SW480 (cell line): ENCODE results near the gene ARFGEF3.
"Not testable (repeated sequence)": the region's sequence is repeated elsewhere in the genome, so short reads cannot be mapped to it uniquely, and the experiment has no call there.

ENCODE experiments used
- DNase-seq: peaks from one replicate; pipeline ENCODE4 v3.0.0-alpha.2; 2016; ENCODE audit warnings: low spot score

Gene ARFGEF3

GRCh38 chr6:138211601-138212000 lies 49.9 kb downstream of the ARFGEF3 start:
- no peak for DNase-seq

- not testable (repeated sequence) for DNase-seq
Observed at GRCh38 chr6:138212530-138212929, 50.8 kb downstream of the ARFGEF3 start.

DNA sequence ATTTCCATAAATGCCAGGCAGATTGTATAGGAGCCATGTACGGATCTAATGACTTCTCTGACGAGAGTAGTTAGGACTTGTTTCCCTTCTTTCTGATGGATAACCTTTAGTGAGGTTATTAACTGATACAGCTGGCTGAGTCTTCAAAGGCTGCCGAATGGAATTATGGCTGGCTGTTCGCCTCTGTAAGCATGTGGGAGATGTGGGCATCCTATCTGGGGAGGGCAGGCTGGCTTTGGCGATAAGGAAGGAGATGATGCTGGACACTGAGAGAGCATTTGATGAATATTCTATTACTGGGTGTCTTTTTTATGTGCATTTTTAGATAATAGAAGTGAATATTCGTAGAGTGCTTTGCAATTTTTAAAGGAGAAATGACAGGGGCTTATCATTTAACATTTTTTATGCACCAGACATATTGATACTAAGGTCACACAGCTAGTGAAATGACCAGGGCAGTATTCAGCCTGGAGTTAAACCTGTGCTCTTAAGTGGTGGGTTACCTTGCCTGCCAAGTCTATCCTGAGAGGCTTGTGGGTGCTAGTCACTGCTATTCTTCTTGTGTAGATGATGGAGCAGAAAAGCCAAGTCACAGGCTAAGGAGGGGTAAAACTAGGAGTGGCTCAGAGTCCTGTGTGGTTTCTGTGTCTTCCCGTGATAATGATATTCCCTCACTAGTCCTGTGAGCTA lies 53.5 kb downstream of the ARFGEF3 start:
- DNase-seq: no peak

GRCh38 chr6:138218449-138218848 lies 56.7 kb downstream of the ARFGEF3 start, which contains the start of gene PBOV1:
Gene PBOV1 (minus strand): TSS chr6:138218491. CDS start chr6:138218395, 96 bp downstream.
- no peak for DNase-seq

DNA sequence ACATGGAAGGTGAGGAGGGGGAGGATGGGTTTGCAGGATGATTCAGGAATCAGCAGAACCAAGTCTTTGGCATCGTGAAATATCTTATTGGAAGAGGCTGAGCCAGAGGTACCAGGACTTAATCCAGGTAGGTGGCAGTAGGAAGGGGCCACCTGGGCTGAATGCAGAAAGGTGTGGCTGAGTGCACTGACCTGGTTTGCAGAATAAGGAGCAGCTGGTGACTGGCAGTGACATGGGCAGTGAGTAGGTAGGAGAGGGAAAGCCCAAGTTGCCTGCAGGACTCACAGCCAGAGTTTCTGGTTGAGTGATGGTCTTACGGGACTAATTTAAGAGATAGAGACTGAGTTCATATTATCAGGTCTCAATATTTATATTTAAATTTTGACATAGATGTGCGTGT lies 57.7 kb downstream of the ARFGEF3 start:
- no peak for DNase-seq

- DNase-seq: no peak
Observed at GRCh38 chr6:138219901-138220300, 58.2 kb downstream of the ARFGEF3 start.

DNA sequence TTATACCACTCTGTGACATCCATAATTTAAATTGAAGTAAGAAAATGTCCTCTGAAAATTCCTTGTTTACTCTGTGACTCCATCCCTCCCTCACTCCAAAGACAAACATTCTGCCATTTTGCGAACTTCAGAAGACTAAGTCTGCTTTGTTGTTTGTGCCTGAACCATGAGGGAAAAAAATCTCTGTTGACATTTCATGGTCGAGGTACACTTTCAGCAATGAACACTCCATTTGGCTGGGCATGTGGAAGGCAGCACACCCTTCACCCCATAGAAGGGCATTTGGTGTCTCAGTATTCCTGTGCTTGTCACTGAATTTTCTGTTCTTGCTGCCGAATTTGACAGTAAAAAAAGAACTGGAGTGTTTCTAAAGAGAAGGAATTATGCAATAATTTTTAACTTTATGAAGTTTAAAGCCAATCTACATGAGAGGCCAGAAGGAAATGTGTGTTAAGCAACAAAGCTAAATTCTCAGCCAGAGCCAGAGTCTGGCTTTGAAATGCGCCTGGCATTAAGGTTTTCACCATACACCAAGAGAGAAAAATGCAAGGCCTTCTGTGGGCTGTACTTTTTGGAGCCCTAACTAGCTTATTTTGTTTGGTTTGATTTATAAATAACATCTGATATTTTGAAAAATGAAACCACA lies 61.3 kb downstream of the ARFGEF3 start:
- no peak for DNase-seq

DNA sequence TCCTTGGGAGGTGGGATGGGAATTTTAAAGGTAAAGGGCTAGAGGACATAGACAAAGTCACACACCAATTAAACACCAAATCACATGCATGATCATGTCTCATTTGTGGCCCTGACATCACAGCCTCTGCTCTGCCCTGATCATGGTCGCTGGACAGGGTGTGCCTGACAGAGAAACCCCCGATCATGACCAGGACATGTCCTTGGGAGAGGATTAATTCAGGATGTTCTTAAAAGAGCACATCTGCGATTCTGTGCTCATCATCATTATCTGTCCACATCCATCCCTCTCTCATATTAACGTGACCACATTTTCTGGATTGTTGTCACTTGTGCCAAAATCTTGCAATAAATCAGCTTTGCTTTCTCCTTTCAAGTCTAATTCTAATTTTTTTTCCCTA lies 64.2 kb downstream of the ARFGEF3 start:
- DNase-seq: no peak

GRCh38 chr6:138226700-138227315 lies 65.1 kb downstream of the ARFGEF3 start:
- no peak for DNase-seq

DNA sequence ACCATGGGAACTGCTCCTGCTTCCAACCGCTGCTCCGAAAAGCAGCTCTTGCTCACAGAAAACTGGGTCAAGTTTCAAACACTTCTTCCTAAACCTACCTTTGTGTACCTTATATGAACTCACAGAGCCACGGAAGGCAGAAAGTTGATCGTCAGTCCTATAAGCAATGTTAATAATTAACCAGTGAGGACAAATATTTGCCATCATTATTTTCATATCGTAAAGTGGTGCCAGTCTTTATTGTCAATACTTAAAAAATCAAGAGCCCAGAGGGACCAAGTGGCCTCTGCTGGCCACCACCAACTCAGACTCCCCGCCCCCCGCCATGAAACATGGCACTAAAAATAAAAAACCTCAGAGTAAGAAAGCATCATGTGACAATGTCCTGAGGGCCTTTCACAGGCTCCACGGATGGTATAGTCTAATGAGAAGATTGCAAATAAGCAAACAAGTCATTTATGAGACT lies 65.6 kb downstream of the ARFGEF3 start:
- peak; percentile 16 for DNase-seq

DNA sequence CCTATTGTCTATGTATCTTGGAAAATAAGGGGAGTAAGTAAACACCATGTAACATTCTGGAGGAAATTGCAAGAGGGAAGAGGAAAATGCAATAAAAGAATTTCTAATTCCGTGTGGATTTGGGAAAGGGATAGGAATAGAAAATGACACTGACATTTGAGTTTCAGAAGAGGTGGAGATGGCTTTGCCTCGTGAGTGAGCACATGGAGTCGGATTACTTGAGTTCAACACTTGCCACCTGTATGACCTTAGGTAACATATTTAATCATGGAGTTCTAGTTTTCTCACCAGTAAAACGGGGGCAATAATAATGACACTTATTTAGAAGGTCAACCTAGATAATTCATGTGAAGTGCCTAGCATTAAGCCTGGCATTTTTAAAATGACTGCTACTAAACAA lies 67.3 kb downstream of the ARFGEF3 start:
- no peak for DNase-seq

- DNase-seq: no peak
Observed at GRCh38 chr6:138229663-138230179, 68.0 kb downstream of the ARFGEF3 start.

- DNase-seq: no peak
Observed at GRCh38 chr6:138230221-138230620, 68.5 kb downstream of the ARFGEF3 start.

DNA sequence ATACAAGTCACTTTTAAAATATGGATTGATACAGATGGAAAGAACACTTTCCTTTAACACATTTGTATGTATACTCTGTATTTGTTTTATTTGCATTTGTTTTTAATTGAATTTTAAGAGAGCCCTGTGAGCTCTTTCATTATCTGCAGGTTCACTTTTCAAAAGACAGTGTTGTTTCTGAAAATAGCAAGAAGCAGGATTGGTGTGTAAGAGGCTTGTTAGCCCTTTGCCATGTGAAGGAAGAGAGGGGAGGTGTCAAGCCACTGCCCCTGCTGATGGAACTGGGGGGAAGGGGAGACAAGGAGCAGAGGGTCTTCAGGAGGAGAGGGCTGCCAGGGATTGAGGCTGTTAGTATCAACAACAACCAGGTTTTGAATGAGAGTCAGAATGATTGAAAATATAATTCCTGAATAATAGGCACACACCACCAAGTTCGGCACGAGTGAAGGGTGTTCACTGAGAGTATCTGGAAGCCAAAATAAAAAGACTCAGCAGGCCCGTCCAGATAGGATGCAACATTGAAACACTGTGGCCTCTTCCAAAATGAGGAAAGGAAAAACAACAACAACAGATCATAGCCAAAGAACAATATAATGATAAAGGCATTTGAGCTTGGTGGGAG lies 69.1 kb downstream of the ARFGEF3 start:
- no peak for DNase-seq

DNA sequence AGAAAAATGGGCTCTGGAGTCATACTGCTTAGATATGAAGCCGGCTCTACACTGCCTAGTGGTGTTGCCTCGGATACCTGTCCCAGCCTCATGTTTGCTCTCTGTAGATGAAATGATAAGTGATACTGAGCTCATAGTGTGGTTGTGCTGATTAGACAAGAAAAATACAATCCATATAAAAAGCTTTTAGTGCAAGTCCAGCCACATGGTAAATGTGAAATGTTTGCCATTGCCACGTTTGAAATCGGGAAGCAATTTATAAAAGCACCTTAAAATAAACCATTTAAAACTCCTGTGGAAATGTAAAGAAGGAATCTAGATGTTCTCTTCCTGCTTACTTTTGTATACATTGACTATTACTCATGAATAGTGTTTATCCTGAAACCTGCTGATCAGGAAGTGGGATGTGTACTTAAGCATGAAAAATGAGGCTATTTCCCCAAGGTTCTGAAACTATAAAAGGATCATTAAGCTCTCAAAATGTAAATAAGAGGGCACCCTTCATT lies 69.7 kb downstream of the ARFGEF3 start:
- DNase-seq: peak; percentile 8

DNA sequence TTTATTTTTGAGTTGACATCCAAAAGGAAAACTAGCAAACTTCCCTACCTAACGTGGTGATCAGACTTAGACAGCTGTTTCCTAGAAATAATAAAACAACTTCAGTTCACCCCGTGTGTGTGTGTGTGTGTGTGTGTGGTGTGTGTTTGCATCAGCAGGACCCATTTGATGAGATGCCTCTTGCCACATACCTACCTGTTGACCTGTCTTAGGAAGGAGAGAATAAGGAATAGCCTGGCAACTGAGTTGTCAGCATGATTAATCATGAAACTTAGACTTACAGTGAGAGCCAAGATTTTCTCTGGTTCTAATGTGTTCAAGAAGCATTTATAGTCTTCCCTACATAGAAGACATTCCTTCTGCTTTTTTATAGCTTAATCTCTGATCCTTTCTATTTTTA lies 72.6 kb downstream of the ARFGEF3 start:
- no peak for DNase-seq

DNA sequence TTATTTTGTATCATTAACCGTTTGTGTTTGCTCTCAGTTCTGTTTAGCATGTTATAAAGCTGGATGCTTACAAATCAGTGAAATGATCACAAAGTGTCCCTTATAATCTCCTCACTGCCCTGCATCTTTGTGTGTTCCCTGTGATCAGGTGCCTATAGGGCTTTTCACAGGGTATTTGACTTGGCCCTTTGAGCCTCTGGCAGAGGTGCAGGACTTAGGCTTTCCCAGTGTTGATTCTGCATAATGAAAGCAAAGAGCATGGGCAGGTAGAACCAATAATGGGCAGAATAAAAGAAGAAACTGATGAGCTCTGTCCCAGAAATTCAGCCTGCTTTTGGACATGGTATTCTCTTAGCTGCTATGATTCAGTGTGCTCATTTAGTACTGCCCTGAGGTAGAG lies 73.5 kb downstream of the ARFGEF3 start:
- no peak for DNase-seq

DNA sequence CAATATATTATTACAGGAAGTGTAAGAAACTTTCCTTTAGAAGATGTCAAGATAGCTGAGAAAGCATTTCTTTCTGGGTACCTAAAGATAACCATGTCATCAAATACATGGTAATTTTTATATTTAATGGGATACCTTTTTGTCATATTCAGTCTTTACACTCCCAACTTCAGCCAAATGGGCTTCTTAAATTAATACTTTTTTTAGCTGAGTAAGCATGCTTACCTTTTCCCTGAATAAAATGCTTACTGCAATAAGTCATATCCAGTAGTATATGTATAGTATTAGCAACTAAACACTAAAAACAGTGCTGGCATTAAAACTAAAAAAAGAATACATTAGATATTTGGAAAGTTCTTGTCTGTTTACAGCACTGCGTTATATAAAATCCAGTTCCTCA lies 74.0 kb downstream of the ARFGEF3 start:
- no peak for DNase-seq

DNA sequence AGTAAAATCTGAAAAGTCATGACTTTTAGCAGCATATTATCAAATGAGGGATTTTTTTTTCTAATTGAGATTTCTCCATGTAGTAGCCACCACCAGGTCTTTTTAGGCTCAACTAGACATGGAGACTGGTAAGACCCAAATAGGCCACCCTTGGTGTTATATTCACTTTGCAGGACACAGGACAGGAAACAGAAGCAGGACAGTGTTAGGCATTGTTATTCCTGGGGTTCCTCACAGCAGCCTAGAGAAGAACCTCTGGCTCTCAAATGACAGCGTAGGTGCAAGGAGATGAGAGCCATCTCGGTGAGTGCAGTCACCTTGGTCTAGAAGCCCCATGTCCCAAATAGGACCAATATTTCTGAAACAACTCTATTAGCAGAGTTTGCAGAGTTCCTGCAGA lies 75.7 kb downstream of the ARFGEF3 start:
- DNase-seq: no peak

GRCh38 chr6:138238368-138238767 lies 76.6 kb downstream of the ARFGEF3 start:
- no peak for DNase-seq

- no peak for DNase-seq
Observed at GRCh38 chr6:138239774-138240173, 78.0 kb downstream of the ARFGEF3 start.

DNA sequence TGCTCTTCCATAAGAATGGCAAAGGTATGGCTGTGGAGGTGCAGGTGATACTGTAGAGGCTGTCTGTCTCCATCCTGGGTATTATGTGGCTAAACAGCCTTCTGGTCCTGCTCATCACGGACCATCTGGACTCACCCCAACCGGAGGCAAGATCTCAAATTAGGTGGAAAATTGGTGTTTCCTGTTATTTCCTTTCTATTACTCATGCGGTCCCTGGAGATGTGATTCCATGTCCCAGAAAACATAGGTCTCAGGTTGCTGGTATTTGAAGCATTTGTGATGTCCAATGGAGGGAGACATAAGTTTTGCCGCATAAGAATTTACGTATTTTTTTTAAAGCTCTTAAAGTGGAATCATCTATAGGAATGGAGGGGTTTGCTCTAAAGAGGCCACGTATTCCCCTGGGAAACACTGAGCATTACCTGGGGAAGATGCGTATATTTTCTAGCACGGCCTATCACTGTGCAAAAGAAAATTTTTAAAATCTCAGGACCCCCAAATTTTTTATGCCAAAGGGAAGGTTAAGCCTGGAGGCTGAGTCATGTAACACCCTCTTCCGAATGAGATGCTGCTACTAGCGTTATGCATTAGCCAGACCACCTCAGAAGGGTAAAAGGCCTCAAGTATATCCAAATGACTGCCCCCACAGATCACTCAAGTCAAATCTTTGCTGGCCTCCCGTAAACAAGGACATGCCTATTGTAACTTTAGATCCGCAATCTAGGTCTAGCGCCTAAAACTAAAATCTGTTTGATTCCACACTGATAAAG lies 78.9 kb downstream of the ARFGEF3 start:
- no peak for DNase-seq
